Stomach (tissue), 9 donors: ENCODE measurements around the gene DPP10. TPM values are rescaled to one million over a fixed set of nuclear protein-coding genes. Genes with fewer than 3 reads are reported as not detected.

Source experiments
- DNase-seq, 2 donors: peaks; one replicate each; pipeline versions ENCODE4 v3.0.0 to v3.0.0-alpha.2; 2013 to 2019
- H3K27ac ChIP-seq, 5 donors: fragments of 200-600 bp in 4 of 5; sonication (generic) in 4 of 5; one replicate each; pipeline ENCODE4 v1.5.1; 2013 to 2019; ENCODE audit warnings: mild to moderate bottlenecking in 1 of 5, moderate library complexity in 1 of 5
- H3K27me3 ChIP-seq, 3 donors: fragments of 200-600 bp; sonication (generic); one replicate each; pipeline ENCODE4 v1.5.1; 2017 to 2019; ENCODE audit warnings: mixed run types in 1 of 3
- H3K36me3 ChIP-seq, 4 donors: fragments of 200-600 bp; sonication (generic); 1 replicate in 3 of 4; 2 replicates in 1 of 4; pipeline ENCODE4 v1.5.1; 2016 to 2019
- H3K4me1 ChIP-seq, 4 donors: fragments of 200-600 bp; sonication (generic); one replicate each; pipeline ENCODE4 v1.5.1; 2016 to 2019
- H3K4me3 ChIP-seq, 4 donors: fragments of 200-600 bp; sonication (generic) in 3 of 4; one replicate each; pipeline ENCODE4 v1.5.1; 2016 to 2019; ENCODE audit warnings: mild to moderate bottlenecking in 1 of 4
- H3K9me3 ChIP-seq, 4 donors: fragments of 200-600 bp; sonication (generic); one replicate each; pipeline ENCODE4 v1.5.1; 2016 to 2019
- EP300 ChIP-seq: sonication (generic); formaldehyde crosslinking; IDR thresholded peaks from one replicate; pipeline ENCODE4 v1.6.1; 2017; ENCODE audit warnings: antibody characterized with exemption
- POLR2A ChIP-seq, 4 donors: fragments of 450-650 bp; IDR thresholded peaks; one replicate each; pipeline ENCODE4 v1.6.1; 2016; ENCODE audit warnings: antibody characterized with exemption in 4 of 4, control low read depth in 2 of 4, mild to moderate bottlenecking in 1 of 4, moderate library complexity in 1 of 4
- POLR2AphosphoS5 ChIP-seq, 3 donors: sonication (generic); formaldehyde crosslinking; IDR thresholded peaks; one replicate each; pipeline ENCODE4 v1.6.1; 2016; ENCODE audit warnings: antibody characterized with exemption in 3 of 3
- WGBS, 5 donors: extraction: QIAGEN DNeasy Blood & Tissue Kit in 3 of 5; methylation state at CpG; one replicate each; pipeline versions ENCODE4 v1.1.5 to v1.1.7; 2013 to 2018; 5-methylcytosine and 5-hydroxymethylcytosine counted together
- intact Hi-C: fragments of 100-400 bp; cut with DNase I; formaldehyde crosslinking; loops from one replicate; pipeline ENCODE4 v1.15.1; 2023; ENCODE audit warnings: low total_unique reads
- polyA plus RNA-seq, 3 donors: library from polyadenylated mRNA; stranded (reverse); fragments of 200-250 nt; gene quantifications; one replicate each; pipeline ENCODE4 v1.2.3, GENCODE V29; 2013
- total RNA-seq, 5 donors: library from RNA; depleted of rRNA; stranded (reverse); fragments of >200 nt; gene quantifications; one replicate each; pipeline versions ENCODE4 v1.1.0 to v1.2.3, GENCODE V29; 2014 to 2016
- TF ChIP-seq, protein P1 (sequence below), 7 experiments: fragments of 450-650 bp in 4 of 7; fragments of 200-600 bp in 3 of 7; sonication (generic) in 3 of 7; IDR thresholded peaks; one replicate each; pipeline ENCODE4 v1.5.1; 2016 to 2019; ENCODE audit warnings: antibody characterized with exemption in 7 of 7, control low read depth in 2 of 7, mild to moderate bottlenecking in 1 of 7
- donor health status: healthy with polysubstance abuse.
- donor health status: Bipolar disorder and iron deficiency.
- donor health status: healthy.

The DPP10 gene
- total and polyA plus RNA-seq, 8 donors: 0.18 to 15.6 (median 2.0) TPM; not detected in 1

DNA sequence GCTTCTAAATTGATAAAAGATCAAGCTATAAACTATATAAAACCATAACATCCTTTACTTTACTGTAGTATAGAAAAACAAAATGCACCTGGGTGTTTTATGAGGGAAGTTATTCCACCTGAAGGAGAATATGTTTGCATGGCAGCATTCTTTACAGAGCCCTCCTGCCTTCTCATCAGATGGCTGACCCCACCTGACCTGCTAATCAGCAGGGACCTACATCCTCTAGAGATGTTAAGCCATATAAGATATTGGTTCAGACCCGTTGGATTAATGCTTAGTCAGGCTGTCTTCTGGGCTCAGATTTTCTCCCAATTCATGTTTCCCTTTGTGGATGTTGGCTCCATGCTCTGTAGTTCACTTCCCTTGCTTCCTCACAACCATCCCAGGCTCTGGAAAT is 414.8 kb downstream of the DPP10 start:
- 27 to 58% (median 41%) methylated on average over 1 of the region's 1 CpG for WGBS, 5 donors
- no peaks in the 10 kb centered on the region for H3K4me1 ChIP-seq
- TF ChIP-seq, protein P1, sequence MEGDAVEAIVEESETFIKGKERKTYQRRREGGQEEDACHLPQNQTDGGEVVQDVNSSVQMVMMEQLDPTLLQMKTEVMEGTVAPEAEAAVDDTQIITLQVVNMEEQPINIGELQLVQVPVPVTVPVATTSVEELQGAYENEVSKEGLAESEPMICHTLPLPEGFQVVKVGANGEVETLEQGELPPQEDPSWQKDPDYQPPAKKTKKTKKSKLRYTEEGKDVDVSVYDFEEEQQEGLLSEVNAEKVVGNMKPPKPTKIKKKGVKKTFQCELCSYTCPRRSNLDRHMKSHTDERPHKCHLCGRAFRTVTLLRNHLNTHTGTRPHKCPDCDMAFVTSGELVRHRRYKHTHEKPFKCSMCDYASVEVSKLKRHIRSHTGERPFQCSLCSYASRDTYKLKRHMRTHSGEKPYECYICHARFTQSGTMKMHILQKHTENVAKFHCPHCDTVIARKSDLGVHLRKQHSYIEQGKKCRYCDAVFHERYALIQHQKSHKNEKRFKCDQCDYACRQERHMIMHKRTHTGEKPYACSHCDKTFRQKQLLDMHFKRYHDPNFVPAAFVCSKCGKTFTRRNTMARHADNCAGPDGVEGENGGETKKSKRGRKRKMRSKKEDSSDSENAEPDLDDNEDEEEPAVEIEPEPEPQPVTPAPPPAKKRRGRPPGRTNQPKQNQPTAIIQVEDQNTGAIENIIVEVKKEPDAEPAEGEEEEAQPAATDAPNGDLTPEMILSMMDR (IDR thresholded peaks at IDR 0.05): no peak
- TF ChIP-seq EP300 (no peak), POLR2AphosphoS5 (IDR thresholded peaks at IDR 0.05) (no peak), POLR2A (IDR thresholded peaks at IDR 0.05) (no peak)
- no peaks in the 10 kb centered on the region for H3K36me3 ChIP-seq
- no peaks in the 10 kb centered on the region for H3K27me3 ChIP-seq
- H3K27ac ChIP-seq: no peak overlapping the region
- no peak overlapping the region for H3K4me3 ChIP-seq
- intact Hi-C loops: no loop called here
- H3K9me3 ChIP-seq: no peaks in the 10 kb centered on the region
- no peak for DNase-seq

DNA sequence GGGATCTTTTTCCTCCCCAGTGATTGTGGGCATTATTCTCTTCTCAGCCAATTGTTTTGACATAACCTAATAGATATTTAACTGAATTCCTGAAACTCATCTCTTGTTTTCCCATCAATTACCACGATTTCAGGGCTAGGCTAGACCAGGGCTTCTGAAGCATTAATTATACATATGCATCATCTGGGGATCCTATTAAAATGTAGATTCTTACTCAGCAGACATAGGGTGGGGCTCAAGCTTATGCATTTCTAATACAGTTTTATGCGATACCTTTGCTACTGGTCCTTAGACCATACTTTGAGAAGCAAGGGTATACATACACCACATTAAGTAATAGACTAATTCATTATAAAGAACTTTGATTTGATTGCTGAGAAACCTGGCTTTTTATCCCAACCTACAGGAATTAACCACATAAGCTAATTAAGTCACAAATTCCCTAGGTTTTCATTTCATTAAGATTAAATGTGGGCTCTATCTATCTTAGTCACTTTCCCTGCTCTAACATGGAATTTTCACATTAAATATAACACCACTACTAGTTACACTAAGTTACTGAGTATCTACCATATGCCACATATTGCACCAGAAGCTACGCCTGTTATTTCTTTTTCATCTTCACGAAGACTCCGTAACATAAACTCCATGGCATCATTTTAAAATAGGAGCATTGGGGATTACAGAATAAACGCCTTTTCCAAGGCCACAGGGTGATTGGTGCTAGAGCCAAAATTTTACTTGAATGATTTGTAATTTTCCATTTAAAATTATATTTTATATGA is 417.5 kb downstream of the DPP10 start:
- intact Hi-C loops: no loop called here
- H3K4me3 ChIP-seq: no peak overlapping the region
- no peak overlapping the region for H3K27ac ChIP-seq
- no peaks in the 10 kb centered on the region for H3K4me1 ChIP-seq
- DNase-seq: no peak
- TF ChIP-seq EP300: no peak
- TF ChIP-seq POLR2A (IDR thresholded peaks at IDR 0.05): no peak
- no peak for TF ChIP-seq POLR2AphosphoS5 (IDR thresholded peaks at IDR 0.05)
- TF ChIP-seq, protein P1 (IDR thresholded peaks at IDR 0.05): no peak
- no peaks in the 10 kb centered on the region for H3K27me3 ChIP-seq
- no peaks in the 10 kb centered on the region for H3K36me3 ChIP-seq
- 68 to 86% (median 77%) methylated on average over 6 of the region's 6 CpGs for WGBS, 5 donors
- no peaks in the 10 kb centered on the region for H3K9me3 ChIP-seq

DNA sequence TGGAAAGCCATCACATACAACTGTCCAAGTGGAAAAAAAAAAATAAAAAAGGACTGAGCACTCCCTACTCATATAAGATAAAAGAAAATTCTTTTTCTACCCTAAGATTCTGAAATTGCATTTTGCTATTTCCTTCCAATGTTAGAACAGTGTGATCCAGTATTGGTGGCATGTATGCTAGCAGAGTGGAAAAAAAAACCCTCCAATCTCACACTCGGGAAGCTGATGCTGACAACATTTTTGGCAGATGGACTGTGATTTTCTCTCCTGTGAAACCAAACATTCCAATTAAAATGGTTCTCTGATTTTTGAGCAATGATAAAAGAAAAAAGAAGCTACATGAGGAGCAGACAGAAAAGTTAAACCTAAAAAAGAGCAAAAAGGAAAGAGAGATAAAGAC is 419.8 kb downstream of the DPP10 start:
- 29 to 80% (median 64%) methylated on average over 1 of the region's 1 CpG for WGBS, 5 donors
- intact Hi-C loops: no loop called here
- Histone ChIP-seq H3K4me3 (no peak overlapping the region), H3K4me1 (no peaks in the 10 kb centered on the region), H3K36me3 (no peaks in the 10 kb centered on the region), H3K27ac (no peak overlapping the region), H3K9me3 (no peaks in the 10 kb centered on the region), H3K27me3 (no peaks in the 10 kb centered on the region)
- no peak for DNase-seq
- TF ChIP-seq, protein P1 (IDR thresholded peaks at IDR 0.05): no peak
- no peak for TF ChIP-seq POLR2A (IDR thresholded peaks at IDR 0.05)
- TF ChIP-seq EP300: no peak
- TF ChIP-seq POLR2AphosphoS5 (IDR thresholded peaks at IDR 0.05): no peak

DNA sequence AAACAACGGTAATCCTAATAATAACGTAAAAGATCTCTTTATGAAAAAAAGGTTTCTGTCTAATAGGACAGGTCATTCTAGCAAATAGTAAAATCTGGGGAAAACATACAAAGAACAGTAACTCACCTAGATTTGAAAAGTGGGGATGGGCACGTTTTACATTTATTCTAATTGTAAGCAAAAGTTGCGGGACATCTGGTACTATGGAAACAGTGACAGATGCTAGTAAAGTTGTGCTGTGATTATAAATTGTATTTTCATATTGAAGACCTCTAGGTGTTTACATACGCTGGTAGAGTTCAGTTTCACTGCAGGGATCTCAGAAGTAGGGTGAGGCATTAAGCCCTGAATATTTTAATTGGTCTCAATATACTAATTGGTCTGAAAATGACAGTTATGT is 422.5 kb downstream of the DPP10 start:
- TF ChIP-seq POLR2AphosphoS5 (IDR thresholded peaks at IDR 0.05) (no peak), EP300 (no peak), POLR2A (IDR thresholded peaks at IDR 0.05) (no peak)
- TF ChIP-seq, protein P1 (IDR thresholded peaks at IDR 0.05): no peak
- H3K4me1 ChIP-seq: no peaks in the 10 kb centered on the region
- H3K9me3 ChIP-seq: peaks cover 0 to 4% (median 0%) of the 10 kb centered on the region in 4 donors
- DNase-seq: no peak
- H3K27me3 ChIP-seq: no peaks in the 10 kb centered on the region
- H3K27ac ChIP-seq: no peak overlapping the region
- no peak overlapping the region for H3K4me3 ChIP-seq
- WGBS, 5 donors: 80 to 87% (median 81%) methylated on average over 5 of the region's 5 CpGs
- intact Hi-C loops: no loop called here
- H3K36me3 ChIP-seq: no peaks in the 10 kb centered on the region
